Head of caudate nucleus (tissue), 42 donors: ENCODE measurements around the gene RGS7.

Experiments
- DNase-seq, 42 donors: peaks; one replicate each; pipeline versions ENCODE4 v3.0.0 to v3.0.0-alpha.2; 2020 to 2021; ENCODE audit warnings: mixed read lengths in 7 of 42
- intact Hi-C: fragments of 100-400 bp; cut with DNase I; formaldehyde crosslinking; loops from one replicate; pipeline ENCODE4 v1.15.0; 2022

The RGS7 gene

GRCh38 chr1:241356519-241357365 is at the start of gene RGS7:
Gene RGS7 (minus strand): TSS chr1:241357205.
- intact Hi-C loops = no loop called here
- peak in 41 of 42 donors; percentile 15 to 87 (median 74) for DNase-seq

DNA sequence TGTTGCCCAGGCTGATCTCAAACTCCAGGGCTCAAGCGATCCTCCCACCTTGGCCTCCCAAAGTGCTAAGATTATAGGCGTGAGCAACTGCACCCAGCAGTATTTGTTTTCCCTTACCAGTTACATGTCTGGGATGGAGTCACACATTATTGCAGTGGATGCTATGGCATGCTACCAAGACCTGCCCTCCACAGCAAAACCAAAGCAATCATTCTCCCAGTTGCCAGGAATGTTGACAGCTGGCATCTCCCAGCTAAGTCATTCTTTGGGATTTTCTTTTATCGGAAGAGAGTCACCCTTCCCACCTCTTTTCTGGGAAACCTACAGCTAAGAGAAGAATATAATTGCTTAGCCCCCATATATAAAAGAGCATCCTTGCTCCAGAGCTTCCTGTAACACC is 49.4 kb upstream of the RGS7 start:
- intact Hi-C loops = no loop called here
- DNase-seq = no peak

DNA sequence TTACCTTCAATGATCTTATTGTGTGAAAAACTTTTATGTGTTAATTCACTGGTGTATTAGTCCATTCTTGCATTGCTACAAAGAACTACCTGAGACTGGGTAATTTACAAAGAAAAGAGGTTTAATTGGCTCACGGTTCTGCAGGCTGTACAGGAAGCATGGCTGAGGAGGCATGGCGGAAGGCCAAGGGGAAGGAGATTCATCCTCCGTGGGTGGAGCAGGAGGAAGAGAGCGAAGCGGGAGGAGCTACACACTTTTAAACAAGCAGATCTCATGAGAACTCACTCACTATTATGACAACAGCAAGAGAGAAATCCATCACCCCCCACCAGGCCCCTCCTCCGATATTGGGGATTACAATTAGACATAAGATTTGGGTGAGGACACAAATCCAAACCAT is 44.2 kb upstream of the RGS7 start:
- intact Hi-C loops = no loop called here
- no peak for DNase-seq

- intact Hi-C loops = no loop called here
- DNase-seq = no peak
Measured at GRCh38 chr1:241396747-241397681, 40.0 kb upstream of the RGS7 start.

DNA sequence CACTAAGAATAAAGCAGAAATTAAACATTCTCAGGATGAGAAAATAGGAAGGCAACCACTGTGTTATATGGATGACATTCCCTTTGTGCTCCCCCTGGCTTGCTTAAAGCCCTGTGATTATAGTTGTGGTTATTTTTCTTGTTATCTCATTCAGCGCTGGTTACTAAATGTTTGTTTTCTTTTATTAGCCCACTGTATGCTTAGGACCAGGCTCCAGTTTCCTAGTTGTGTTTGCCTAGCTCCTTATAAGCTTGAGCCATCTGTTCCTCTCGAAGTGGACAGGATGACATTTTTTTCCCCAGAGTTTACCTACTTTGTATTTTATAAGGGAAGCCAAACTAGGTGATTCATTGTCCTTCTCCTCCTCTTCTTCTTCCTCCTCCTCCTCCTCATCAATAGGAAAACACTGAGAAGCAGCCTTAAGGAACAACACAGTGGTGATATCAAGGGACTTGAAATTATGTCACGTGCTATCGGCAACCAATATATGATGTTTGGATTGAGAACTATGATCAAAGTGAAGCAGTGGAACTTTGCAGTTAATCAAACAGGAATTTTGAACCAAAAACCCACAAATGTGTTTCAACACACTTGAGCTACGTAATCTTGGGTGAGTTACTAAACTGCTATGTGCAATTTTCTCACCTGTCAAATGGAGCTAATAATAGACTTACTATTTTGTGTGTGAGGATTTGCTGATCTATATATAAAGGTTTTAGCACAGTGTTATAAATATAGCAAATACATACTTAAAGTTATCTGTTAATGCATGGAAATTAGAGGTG is 35.1 kb upstream of the RGS7 start:
- DNase-seq = no peak
- intact Hi-C loops = no loop called here

DNA sequence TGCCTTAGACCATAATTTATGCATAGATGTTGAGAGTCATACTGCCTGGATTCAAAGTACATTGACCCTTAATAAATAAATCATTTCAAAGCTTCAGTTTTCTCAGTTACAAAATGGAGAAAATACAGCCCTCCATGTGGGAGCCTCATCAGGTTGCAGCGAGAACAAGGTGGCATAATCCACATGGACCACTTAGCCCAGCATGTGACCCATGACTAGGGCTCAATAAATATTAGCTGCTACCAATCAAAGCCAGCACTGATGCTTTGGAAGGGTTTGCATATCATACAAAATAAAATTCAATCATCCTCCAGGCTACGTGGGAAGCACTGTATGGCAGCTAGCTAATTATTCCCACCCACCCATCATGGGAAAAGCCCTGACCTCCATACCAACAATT is 33.5 kb upstream of the RGS7 start:
- DNase-seq = no peak
- intact Hi-C loops = no loop called here

DNA sequence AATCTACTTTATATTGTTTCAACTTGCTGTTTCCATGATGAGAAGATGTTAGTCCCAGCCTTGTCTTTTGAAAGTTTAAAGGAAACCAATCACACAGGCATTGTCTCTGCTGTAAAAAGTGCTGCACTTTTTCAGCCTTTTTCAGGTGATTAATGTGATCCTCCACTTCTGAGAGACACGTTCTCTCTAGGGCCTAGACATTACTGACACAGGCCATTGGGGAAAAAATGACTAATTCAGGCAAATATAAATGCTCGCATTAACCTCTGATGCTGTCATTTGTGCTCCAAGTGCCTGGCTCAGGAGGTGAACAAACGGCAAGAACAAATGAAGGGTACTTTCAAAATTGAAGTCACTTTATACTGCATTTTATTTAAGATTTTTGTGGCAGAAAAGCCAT is 32.4 kb upstream of the RGS7 start:
- no peak for DNase-seq
- intact Hi-C loops = no loop called here

DNA sequence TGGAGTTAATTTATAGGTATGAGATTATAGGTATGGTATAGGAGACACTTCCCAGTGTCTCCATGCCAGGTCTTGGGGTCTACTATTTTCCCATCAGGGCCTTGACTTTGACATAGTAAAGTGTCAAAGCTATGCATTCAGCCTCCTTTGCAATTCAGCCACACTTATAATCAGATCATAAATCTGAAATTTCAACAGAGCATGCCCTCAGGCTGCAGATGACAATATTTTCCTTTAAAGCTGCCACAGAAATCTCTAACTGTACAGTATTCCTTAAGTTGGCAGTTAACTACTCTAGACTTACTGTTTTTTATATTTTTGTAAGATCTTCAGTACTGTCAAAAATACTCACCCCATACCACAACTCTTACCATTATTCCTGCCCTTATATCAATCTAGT is 30.2 kb upstream of the RGS7 start:
- no peak for DNase-seq
- intact Hi-C loops = no loop called here

- intact Hi-C loops = no loop called here
- DNase-seq = no peak
Measured at GRCh38 chr1:241376701-241377100, 19.7 kb upstream of the RGS7 start.

GRCh38 chr1:241375886-241376285 is 18.9 kb upstream of the RGS7 start:
- DNase-seq = no peak
- intact Hi-C loops = no loop called here

GRCh38 chr1:241366196-241366595 is 9.2 kb upstream of the RGS7 start:
- DNase-seq = no peak
- intact Hi-C loops = no loop called here

GRCh38 chr1:241362350-241362749 is 5.3 kb upstream of the RGS7 start:
- no peak for DNase-seq
- intact Hi-C loops = no loop called here

- peak in 8 of 42 donors; percentile 13 to 47 (median 20) for DNase-seq
- intact Hi-C loops = no loop called here
Measured at GRCh38 chr1:241357366-241358340, 648 bp upstream of the RGS7 start.

GRCh38 chr1:241356187-241356518 is 852 bp downstream of the RGS7 start:
- intact Hi-C loops = no loop called here
- DNase-seq = peak in 39 of 42 donors; percentile 7 to 71 (median 32)

DNA sequence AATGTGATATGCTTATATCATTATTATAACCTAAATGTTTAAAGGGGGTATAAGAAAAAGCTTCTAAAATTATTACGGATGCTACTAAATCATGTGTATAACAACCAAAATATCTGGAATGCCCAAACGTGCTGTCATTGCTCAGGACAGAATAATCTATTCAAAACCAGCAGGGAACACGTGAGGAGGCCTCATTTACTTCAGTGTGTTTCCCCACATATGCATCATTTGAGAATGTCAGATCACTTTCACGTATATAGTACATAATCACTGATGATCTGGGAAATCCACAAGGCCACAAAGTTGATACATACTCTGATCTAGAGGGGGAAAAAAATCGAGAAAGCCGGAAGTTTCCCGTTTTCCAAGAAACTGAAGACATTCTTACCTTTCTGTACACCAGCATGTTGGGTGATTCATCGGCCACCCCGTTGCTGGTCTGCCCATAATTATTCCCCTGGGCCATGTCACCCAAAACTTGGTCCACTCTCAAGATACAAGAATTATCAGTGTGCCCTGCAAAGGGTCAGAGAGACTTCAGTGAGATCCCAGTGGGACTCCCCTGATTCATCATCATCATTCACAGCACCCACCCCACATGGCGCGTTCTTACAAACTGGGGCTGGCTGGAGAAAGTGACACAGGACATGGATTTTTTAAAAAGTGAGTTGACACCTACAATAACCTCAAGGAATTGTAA is 1.5 kb downstream of the RGS7 start:
- DNase-seq = peak in 1 of 42 donors; percentile 11
- intact Hi-C loops = no loop called here

GRCh38 chr1:241352401-241352800 is 4.6 kb downstream of the RGS7 start:
- intact Hi-C loops = no loop called here
- no peak for DNase-seq

DNA sequence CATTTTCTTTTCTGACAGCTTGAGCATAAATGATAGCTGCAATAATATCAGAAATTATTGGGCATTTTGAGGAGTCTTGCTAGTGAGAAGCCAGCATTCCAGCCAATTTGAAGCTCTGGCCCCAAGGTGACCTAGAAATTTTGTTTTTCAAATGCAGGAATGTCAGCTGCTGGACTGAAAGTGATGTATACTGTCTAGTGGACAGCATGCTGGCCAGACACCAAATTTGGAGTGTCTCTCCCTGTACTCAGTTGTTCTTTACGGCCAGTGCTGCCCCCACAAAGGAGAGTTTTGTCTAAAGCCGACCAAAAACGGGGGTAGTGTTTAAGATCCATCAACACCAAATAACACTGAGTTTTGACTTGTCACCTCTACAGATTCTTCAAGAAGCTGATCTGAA is 5.2 kb downstream of the RGS7 start:
- DNase-seq = no peak
- intact Hi-C loops = no loop called here

GRCh38 chr1:241343956-241344355 is 13.0 kb downstream of the RGS7 start:
- intact Hi-C loops = no loop called here
- DNase-seq = no peak
